Fibroblast of skin of back (primary cell): ENCODE measurements around the gene CHST13.

Source experiments
- DNase-seq: peaks from one replicate; pipeline ENCODE4 v3.0.0-alpha.2; 2013

Gene CHST13

DNA sequence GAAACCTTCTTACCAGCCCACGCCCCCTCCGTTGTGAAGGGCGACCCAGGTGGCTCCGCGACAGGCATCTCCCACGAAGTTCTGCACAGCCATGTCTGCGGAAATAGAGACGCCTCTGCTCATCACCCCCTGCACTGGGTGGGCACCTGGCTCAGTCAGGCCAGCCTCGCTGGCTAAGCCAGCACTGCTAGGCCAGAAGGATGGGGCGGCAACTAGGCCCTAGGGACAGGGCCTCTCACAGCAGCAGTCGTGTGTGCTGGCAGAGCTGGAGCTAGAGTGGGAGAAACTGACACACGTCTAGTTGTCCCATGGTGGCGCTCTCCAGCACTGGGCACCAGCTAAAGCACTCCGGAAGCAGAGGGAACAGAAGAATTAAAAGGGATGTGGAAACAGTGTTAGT lies 35.8 kb upstream of the CHST13 start:
- no peak for DNase-seq

DNA sequence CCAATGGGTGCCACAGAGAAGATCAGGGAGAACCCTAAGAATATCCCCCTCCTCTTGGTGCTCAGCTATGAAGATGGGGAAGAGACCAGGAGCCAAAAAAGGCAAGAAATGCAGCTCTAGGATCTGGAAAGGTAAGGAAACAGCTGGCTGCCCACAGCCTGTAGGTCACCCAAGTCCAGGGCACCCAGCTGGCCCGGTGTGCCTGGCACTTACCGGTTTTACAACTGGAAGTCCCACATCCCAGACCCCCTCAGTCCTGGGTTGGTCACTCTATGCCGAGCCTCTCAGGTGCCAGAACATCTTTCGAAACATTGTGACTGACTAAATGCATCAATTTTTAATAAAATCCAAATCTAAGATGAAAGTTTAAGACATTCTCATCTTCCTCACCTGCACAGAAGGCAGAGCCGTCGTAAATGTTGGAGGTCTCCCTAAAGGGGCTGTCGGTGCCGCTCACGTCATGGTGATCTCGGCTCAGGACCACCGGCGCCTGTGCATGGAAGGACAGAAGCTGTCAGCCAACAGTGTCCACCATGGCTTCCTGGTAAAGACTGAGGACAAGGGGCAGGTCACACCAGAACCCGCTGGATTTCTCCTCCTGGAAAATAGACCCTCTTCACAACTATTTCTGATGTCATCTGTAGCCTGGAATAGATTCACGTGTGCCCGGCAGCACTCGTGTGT lies 34.9 kb upstream of the CHST13 start:
- no peak for DNase-seq

DNA sequence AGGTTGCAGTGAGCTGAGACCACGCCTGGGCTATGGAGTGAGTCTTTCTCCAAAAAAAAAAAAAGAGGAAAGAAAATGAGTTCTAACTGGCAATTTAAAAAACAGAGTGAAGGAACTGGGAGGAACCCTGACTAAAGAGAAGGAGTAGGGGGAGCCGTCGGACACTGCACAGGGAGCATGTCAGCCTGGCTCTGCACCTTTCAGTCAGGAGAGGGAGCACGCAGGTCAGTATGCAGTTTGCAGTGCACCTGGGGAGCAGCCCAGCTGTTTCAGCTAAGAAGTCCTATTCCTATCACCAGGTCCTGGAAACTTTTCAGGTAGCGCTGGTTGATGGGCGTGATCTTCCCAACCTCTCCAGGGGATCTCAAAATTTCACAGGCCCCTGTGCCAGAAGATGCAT lies 33.3 kb upstream of the CHST13 start:
- no peak for DNase-seq

DNA sequence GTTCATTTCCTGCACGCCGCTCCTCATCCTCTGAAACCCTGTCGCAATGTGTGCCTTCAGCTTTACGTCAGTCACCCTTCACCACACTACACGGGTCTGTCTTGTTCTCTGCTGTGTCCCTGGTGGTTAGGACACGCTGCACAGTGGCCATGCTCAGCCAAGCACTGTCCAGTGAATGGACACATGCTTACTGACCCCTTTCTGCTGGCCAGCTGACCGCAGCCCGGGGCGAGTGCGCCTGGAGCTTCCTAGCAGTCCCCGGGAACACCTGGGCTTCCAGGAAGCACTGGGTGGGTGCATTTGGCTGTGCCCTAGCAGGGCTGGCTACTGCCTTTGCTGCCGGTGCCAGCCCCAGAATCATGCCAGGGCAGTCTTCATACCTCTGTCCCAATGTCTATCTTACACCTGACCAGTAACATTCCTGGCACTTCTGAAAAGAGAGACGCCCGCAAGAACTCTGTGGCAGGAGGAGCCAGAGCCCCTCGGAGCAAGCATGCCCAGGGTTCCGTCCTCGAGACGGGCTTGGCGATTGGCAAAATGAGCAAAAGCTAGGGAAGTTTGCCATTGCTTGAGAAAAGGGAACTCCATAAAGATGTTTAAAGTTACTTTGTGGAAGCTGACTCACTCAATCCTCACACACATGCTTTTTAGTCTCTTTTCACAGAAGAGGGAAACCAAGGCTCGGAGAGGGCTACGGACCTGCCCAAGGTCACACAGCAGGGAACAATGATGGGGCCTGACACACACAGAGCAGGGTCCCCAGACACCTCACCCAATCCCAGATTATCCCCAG lies 32.5 kb upstream of the CHST13 start:
- no peak for DNase-seq

DNA sequence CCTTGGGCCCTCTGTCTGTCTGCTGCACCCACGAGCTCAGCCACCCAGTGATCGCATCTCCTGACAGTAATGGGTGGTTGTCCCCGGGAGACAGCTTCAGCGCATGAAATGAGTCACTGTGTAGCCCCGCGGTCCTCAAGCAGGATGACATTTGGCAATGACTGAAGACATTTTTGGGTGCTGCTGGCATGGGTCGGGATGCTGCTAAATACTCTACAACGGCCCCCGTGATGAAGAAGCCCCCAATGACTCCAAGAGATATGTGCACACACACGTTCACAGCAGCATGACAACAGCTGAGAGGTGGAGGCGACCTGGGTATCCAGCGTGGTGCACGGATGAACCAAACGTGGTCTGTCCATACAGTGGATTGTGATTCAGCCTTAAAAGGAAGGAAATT lies 30.9 kb upstream of the CHST13 start:
- DNase-seq: no peak

DNA sequence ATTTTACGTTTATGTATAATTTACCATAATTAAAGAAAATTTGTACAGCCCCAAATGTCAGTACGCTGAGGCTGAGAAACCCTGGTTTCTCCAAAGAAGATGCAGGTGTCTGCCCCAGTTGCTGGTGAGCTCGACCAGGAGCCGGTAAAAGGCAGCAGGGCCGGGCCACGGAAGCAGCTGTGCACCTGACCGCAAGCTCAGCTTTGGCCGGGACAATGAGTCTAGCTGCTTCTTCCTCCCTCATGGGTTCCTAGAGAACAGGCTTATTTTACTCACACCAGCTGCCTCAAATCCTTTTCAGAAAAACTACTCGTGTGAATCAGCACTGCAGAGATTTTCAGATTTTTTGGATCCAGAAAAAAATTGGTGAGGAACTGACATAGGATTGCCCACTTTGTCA lies 30.2 kb upstream of the CHST13 start:
- no peak for DNase-seq

DNA sequence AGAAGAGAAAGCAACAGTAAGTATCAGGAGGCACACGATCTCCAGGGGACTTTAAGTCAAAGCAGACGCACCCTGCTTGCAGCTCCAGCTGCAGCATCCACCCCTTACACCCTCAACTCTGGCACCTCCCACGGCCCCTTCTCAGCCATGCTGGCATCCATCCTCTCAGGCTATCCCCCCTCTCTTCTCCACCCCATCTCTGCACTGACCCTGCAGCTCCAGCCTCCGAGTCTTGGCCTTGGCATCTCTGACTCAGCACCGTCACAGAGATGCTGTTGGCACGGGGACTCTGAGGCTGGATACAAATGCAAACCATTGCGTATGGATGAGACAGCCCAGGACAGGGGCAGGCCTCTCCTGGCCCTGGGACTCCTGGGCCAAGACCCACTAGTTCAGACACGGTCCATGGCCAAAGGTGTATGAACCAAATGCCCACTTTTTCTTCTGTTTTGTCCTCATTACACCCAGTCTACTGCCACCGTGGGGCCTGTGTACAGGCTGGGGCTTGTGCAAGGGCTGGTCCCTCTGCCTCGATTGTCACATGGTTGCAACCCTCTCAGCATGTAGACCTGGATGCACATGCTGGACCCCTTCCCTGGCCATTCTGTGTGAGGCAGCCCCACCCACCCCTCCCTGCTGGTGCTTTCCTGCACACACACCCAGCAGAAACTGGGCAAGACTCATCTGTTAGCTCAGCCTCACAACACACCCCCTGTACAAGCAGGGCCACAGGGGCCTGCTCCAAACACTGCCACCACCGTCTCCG lies 29.6 kb upstream of the CHST13 start:
- DNase-seq: no peak

DNA sequence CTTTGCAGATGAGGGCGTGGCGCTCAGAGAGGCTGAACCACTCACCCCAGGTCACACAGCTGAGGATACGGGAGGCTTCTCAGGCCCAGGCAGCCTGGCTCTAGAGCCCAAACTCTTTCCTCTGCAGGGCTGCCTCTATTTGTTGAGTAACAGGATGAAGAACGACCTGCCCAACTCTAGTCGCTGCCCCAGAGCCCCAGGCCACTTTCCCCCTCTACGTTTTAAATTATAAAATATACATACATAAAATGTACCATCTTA lies 29.1 kb upstream of the CHST13 start:
- DNase-seq: no peak

DNA sequence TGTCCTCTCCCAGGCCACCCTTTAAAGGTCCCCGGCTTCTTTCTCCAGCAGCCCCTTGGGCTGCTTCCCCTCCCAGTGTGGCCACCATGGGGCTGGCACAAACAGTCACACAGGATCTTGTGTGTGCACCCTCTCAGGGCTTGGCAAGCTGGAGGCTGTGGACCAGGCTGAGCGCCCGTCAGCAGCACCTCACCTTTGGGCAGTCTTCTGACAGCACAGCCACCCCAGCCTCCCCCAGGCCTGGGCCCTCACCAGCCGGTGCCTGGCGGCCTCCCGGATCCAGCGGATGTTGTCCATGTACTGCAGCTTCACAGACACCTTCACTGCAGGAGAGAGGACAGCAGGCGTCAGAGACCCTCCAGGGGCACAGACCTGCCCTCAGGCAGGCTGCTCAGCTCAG lies 28.2 kb upstream of the CHST13 start:
- DNase-seq: no peak

DNA sequence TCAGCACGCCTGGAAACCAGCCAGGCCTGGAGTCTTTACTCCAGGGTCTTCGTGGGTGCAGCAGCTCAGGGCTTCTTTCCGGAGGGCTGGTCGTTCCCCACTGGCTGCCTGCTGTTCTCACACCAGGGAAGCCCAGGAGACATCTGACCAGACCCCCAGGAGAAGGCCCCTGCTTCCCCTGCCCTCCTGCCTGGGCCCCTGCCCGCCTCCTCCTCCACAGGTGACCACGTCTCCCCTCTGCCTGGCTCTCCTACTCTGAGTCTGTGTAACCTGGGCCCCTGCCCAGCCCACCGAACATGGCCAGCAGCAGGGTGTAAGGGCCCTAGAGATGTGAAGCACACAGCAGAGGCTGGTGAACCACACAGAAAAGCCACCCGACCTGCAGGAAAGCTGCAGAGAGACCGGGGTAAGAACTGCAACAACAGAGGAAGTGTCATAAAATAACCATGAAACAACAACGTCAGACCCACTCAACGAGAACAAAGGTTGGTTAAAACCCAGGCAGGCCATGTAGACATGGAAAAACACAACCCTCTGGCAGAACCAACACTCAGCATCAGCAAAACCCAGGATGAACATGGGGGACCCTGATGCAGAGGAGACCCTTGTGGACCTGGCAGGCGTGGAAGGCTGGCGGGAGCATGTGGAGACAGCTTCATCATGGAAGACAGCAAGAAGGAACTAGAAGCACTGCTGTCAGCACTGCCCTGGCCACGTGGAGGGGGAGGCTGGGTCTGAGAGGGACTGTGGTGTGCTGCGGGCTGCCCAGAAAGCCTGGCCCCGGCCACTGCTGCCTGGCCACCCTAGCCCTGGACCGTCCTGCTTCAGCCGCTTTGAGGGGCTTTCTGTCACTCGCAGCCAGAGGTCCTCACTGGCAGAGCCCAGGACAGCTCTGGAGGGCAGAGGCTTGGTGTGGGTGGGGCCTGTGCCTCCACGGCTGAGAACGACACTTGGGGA lies 26.8 kb upstream of the CHST13 start:
- no peak for DNase-seq

DNA sequence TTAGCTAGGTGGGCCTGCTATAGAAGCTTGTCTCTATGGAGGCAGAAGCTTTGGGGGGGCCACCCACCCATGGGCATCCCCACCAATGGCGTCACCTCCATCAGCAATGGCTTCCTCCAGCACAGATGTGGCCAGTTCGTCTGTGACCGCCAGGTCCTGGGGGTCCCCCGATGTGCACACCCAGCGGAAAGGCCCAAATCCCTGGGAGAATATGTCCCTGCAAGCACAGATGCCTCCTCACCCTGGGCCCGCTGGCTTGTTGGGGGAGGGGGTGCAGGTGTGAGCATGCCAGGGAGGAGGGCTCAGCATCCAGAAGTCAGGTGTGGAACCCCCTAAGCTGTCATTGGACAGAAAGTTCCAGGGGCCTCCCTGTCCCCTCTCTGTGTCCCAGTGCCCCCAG lies 26.0 kb upstream of the CHST13 start:
- DNase-seq: no peak

DNA sequence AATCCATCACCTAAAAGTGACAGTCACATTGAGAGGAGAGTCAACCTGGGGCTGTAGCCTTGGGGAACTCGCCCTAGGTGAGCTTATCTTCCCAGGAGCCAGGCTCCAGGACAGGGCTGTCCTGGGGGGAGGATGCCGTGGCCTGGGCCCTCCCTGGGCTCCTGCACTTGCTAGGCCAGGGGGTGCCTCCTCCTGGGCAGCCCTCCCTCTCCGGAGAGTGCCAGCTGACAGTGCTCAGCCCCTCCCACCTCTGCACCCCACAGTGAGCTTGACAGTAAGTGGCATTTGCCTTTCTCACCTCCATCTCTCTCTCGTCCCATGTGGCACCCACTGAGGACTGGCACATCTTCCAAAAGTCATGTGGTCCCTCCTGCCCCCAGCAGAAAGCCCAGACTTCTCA lies 25.5 kb upstream of the CHST13 start:
- DNase-seq: no peak

DNA sequence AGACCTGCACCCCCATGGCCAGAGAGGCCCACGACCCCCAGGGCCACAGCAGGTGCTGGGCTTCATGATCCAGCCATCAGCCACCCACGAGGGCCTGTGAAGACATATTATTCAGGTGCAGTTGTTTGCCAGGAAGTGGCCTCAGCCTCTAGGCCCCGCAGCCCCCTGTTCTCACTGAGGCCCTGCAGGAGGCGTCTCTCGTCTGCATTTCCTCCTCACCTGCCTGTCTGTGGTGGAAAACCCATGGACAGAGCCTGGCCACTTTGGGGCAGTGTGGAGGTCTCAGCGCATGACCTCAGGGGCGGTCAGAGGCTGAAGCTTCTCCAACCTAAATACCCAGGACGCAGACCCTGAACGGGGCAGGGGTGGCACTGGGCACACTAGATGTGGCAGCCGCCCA lies 25.0 kb upstream of the CHST13 start:
- DNase-seq: no peak

DNA sequence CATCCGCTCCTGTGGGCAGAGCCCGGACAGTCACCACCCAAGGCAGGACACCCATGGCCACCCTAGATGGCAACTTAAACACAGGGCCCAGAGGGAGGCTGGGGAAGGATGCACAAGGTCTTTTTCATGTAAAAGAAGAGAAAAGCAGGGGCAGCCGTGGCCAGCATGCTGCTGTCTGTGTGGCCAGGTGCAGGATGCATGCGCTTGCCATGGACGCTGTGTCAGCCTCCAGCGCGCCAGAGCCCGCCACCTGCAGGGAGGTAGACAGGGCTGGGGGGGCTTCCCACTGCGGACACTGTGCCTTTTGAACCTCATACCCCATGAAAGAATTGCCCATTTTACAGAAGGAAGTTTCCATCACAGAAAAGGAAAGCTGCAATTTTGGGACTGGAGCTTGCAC lies 24.6 kb upstream of the CHST13 start:
- no peak for DNase-seq

DNA sequence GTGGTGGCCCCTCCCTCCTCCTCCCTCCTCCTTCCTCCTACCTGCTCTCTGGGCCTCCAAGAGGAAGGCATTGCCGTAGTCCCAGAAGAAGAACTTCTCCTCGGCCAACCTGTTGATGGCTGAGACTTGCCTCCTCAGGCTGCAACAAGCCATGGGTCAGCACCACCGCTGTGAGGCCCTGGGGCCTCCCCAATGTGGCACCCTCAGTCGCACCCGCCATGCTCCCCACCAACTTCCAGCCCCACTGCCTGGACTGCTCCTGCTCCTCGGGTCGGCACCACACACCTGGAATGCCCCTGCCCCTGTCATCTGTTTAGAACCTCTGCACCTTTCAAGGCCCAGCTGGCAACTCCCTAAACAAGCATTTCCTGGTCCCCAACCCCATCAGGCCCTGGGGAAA lies 23.9 kb upstream of the CHST13 start:
- no peak for DNase-seq

DNA sequence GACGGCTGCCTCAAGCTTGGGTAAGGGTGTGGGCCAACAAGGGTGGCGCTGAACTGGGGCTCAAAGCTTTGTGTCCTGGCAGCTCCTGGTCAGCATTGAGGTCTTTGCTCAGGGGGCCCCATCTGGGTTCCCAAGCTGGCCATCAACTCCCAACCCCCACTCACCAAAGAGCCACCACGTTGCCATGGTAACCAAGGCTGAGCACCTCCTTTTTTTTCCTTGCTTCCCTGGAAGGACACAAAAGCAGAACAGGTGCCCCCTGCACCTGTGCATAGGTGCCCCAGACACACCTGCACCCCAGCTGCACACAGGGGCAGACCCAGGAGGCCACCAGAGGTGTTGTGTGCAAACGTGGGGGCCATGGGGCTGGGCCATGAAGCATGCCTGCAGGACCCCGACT lies 22.9 kb upstream of the CHST13 start:
- no peak for DNase-seq

DNA sequence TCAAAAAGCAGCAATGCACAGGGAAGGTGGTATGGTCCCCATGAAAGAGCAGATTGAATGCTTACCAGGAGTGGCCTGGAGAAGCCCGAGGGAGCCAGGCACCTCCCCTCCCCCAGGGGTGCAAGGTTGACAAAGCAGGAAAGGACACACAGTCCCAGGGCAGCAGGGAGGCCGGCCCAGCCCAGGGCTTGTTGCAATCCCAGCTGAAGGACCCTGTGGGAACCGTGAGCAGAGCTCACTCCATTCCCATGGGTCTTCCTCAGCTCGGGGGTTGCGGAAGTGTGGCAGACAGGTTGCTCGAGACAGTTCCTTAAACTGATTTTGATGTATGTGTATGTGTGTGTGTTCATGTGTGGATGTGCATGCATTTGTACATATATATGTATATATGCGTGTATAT lies 22.2 kb upstream of the CHST13 start:
- no peak for DNase-seq

DNA sequence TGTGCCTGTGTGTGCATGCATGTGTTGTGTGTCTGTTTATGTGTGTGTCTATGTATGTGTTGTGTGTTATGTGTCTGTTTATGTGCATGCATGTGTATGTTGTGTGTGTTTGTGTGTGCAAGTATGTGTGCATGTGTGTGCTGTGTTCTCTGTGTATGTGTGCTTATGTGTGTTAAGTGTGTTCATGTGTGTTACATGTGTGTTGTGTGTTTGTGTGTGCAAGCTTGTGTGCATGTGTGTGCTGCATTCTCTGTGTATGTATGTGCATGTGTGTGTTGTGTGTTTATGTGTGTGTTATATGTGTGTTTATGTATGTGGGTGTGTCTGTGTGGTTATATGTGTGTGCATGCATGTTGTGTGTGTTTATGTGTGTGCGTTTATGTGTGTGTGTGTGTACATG lies 21.3 kb upstream of the CHST13 start:
- no peak for DNase-seq

DNA sequence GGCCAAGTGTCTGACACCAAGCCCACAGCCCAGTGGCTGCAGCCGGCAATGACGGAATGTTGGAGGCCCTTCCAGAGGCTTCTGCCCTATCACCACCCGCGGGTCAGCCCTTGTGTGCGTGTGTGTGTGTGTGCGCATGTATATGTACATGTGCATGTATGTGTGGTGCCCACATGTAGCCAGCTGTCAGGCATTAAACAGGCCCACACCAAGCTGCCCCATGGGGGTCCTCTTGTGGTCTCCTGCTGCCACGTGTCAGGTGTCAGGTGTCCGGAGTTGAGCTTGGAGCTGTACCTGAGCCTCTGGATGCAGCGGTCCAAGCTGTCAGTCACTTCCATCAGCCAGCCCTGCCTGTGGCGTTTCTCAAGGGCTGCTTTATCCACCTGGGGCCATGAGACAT lies 20.3 kb upstream of the CHST13 start:
- DNase-seq: no peak

DNA sequence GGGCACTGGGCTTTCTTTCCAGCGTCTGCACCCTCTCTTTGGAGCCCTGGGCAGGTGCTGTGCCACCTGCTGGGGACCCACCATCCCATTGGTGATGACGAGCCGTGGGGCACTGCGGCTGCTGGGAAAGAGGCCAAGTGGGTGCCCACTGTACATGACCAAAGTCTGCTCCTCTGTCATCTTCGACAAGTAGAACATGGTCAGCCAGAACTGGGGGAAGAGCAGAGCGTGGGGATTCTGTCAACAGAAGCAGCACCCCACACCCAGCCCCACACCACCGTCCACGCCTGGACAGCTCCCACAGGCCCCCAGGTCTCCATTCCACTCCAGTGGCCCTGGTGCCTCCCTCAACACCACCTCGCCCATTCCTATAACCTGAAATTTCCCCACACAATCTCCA lies 16.1 kb upstream of the CHST13 start:
- DNase-seq: no peak

DNA sequence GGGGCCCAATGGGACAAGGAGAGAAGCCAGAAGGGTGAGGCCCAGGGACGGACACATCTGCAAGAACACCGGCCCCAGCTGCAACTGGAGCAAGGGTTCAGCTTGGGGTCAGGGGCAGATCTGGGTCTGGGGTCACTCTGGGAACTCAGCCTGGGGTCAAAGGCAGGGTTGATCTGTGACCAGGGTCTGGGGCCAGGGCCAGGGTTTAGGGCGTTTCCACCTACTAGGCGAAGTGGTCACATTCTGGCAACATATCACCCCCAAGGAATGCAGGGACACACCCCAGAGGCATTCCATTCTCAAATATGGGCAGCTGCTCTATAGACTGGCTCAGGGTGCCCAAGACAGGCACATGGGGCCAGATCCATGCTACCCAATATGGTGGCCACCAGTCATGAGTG lies 15.4 kb upstream of the CHST13 start:
- DNase-seq: peak; percentile 64

DNA sequence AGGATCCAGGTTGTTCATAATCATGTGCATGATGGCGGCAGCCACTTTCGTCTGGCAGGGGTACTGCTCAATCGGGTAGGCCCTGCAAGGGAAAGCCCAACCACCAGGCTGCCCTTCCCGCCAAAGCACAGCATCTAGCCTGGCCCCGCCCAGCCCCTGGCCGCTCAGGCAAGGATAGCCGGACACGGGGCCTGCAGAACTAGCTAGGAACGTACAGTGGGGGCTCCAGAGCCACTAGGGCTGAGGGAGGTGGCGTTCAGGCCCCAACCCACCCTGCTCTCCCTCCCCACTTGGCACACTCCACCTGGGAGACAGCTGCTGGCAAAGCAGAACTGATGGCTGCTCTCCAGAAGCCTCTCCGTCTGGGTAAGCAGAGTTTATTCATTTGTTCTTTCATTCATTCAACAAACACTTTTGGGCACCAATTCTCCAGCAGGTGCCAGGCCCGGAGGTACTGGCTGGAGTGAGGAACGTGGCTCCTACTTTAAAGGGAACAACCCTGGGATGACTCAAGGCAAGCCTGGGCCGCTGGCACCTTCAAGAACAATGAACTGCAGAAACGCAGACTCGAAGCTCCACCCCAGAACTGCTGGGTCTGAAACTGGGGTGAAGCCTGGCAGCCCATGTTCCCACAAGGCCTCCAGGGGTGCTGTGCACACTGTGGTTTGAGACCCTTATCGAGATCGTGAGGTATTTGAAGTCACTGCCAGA lies 14.2 kb upstream of the CHST13 start:
- no peak for DNase-seq
